ENCODE measurements around the gene CLP1.

DNA sequence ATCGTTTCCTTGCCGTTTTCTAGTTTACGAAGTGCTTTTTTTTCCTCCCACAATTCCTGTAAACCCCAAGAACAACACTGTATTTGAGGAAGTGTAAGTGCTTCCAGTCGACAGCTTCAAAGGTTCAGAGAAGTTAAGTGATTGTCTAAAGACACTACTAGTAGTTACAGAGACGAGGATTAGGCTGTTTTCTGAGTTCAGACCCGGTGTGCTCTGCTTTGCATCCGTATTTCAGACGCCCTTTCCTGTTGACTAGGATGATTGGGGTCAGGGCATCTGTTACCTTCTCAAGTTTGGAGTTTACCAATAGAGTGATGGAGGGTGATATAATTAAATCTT lies 430 bp downstream of the CLP1 start:
- TF ChIP-seq CTCF (IDR thresholded peaks at IDR 0.05; ENCODE audit: low read depth, low read length, poor library complexity, severe bottlenecking) (no peak), EZH2phosphoT487 (IDR thresholded peaks at IDR 0.05; ENCODE audit: borderline replicate concordance, low read length) (no peak)

Measured in DOHH2 (cell line).